GM12878 (cell line): Measurements from ENCODE around the gene UFM1. TPM values are rescaled to one million over a fixed set of nuclear protein-coding genes. Genes with fewer than 3 reads are reported as not detected.

Experiments
- ATAC-seq: fragments of 200-7000 bp; cut with Tn5 transposase; 3 replicates; pipeline ENCODE4 v1.9.1; 2020; ENCODE audit warnings: mild to moderate bottlenecking, moderate library complexity
- Bru-seq: library from RNA; stranded (reverse); fragments of 400-500 nt; gene quantifications from one replicate; lab custom pipeline; 2021; lab: Mats Ljungman, UMichigan
- BruChase-seq, 2 experiments: library from RNA; stranded (reverse); fragments of 400-500 nt; gene quantifications; one replicate each; lab custom pipeline; 2021; lab: Mats Ljungman, UMichigan
- BruUV-seq: library from RNA; stranded (reverse); fragments of 400-500 nt; replicated peaks from 2 replicates; lab custom pipeline; 2021; lab: Mats Ljungman, UMichigan
- CTCF ChIA-PET: fragments of 300-600 bp; sonication (Branson Sonifier 250); formaldehyde crosslinking; extraction: SDS; loops from one replicate; lab custom pipeline; 2021; ENCODE audit warnings: inconsistent platforms; lab: Yijun Ruan, JAX
- POLR2A ChIA-PET: fragments of 350-600 bp; formaldehyde crosslinking; extraction: SDS; loops from one replicate; lab custom pipeline; 2021; ENCODE audit warnings: inconsistent platforms; lab: Charles Lee
- RAD21 ChIA-PET: fragments of 300-600 bp; sonication (Branson Sonifier 250); formaldehyde crosslinking; loops from one replicate; lab custom pipeline; 2023; ENCODE audit warnings: antibody characterized with exemption; ENCODE audit not compliant: unreplicated experiment; lab: Charles Lee
- SMC1A ChIA-PET: fragments of 300-600 bp; sonication (Branson Sonifier 250); formaldehyde crosslinking; loops from one replicate; lab custom pipeline; 2023; ENCODE audit not compliant: unreplicated experiment, uncharacterized antibody; lab: Charles Lee
- DNase-seq: peaks from one replicate; pipeline ENCODE4 v3.0.0-alpha.2; 2011; ENCODE audit warnings: low read depth, low spot score
- FAIRE-seq: peaks from 3 replicates; lab custom pipeline; 2011; peaks lifted over from hg19 to GRCh38; lab: Jason Lieb, UNC
- H2AFZ ChIP-seq: 2 replicates; pipeline ENCODE4 v1.6.0; 2011; ENCODE audit warnings: low read depth, low read length, control low read depth; ENCODE audit not compliant: control insufficient read depth
- H3K27ac ChIP-seq: 2 replicates; pipeline ENCODE4 v1.5.1; 2011; ENCODE audit warnings: control low read depth; ENCODE audit not compliant: control insufficient read depth, insufficient read depth
- H3K27me3 ChIP-seq, 2 experiments: replicated peaks in 1 of 2; 2 replicates each; pipeline versions ENCODE4 v1.6.0 to v1.6.1; 2011; ENCODE audit warnings: low read length in 1 of 2; ENCODE audit not compliant: control insufficient read depth in 2 of 2, insufficient read depth in 2 of 2
- H3K36me3 ChIP-seq, 2 experiments: 2 replicates each; pipeline ENCODE4 v1.5.1; 2011; ENCODE audit warnings: low read length in 1 of 2; ENCODE audit not compliant: control insufficient read depth in 2 of 2, insufficient read depth in 2 of 2
- H3K4me1 ChIP-seq: 2 replicates; pipeline ENCODE4 v1.6.1; 2011; ENCODE audit warnings: mild to moderate bottlenecking, low read length, moderate library complexity, mixed read lengths; ENCODE audit not compliant: control insufficient read depth, insufficient read depth
- H3K4me2 ChIP-seq: 2 replicates; pipeline ENCODE4 v1.6.0; 2011; ENCODE audit warnings: control low read depth; ENCODE audit not compliant: control insufficient read depth, insufficient read depth
- H3K4me3 ChIP-seq: fragments of 200-600 bp; sonication (generic); 2 replicates; pipeline ENCODE4 v1.5.1; 2016
- H3K79me2 ChIP-seq: 2 replicates; pipeline ENCODE4 v1.6.0; 2011; ENCODE audit warnings: low read length; ENCODE audit not compliant: control insufficient read depth, insufficient read depth
- H3K9ac ChIP-seq: 2 replicates; pipeline ENCODE4 v1.8.0; 2011; ENCODE audit warnings: low read length, control low read depth, mixed read lengths; ENCODE audit not compliant: control insufficient read depth, insufficient read depth
- H3K9me3 ChIP-seq: replicated peaks from 3 replicates; pipeline ENCODE4 v1.5.1; 2011; ENCODE audit warnings: mild to moderate bottlenecking, low read length; ENCODE audit not compliant: control insufficient read depth, insufficient read depth
- H4K20me1 ChIP-seq: 2 replicates; pipeline ENCODE4 v1.6.0; 2011; ENCODE audit not compliant: control insufficient read depth, insufficient read depth
- BCL3 ChIP-seq: IDR thresholded peaks from 2 replicates; pipeline ENCODE4 v1.6.1; 2011; ENCODE audit warnings: borderline replicate concordance, low read depth, mild to moderate bottlenecking, moderate library complexity, low read length; ENCODE audit not compliant: insufficient read depth, poor library complexity, severe bottlenecking
- BRCA1 ChIP-seq: IDR thresholded peaks from 2 replicates; pipeline ENCODE4 v1.6.1; 2011; ENCODE audit warnings: low read depth, low read length, improper control_type of control experiment
- IKZF1 ChIP-seq: fragments of 450-650 bp; conservative IDR thresholded peaks from 2 replicates; pipeline ENCODE4 v1.6.1; 2017; ENCODE audit warnings: antibody characterized with exemption, mild to moderate bottlenecking
- POLR2AphosphoS5 ChIP-seq: IDR thresholded peaks from 2 replicates; pipeline ENCODE4 v1.6.1; 2011; ENCODE audit warnings: mild to moderate bottlenecking, low read length, inconsistent platforms
- PRDM15 ChIP-seq: fragments of 450-650 bp; formaldehyde crosslinking; IDR thresholded peaks from 2 replicates; pipeline ENCODE4 v1.4.0; 2020; ENCODE audit warnings: mild to moderate bottlenecking, moderate library complexity
- RB1 ChIP-seq: fragments of 450-650 bp; formaldehyde crosslinking; IDR thresholded peaks from 2 replicates; pipeline ENCODE4 v1.6.1; 2017; ENCODE audit warnings: mild to moderate bottlenecking, borderline replicate concordance
- RELA ChIP-seq: fragments of 450-650 bp; IDR thresholded peaks from 2 replicates; pipeline ENCODE4 v1.8.0; 2014; ENCODE audit warnings: borderline replicate concordance; ENCODE audit not compliant: partially characterized antibody
- SMAD5 ChIP-seq: IDR thresholded peaks from 2 replicates; pipeline ENCODE4 v1.6.1; 2016; ENCODE audit warnings: antibody characterized with exemption, low read depth
- SMARCA5 ChIP-seq: fragments of 450-650 bp; IDR thresholded peaks from 2 replicates; pipeline ENCODE4 v1.6.1; 2017; ENCODE audit warnings: mild to moderate bottlenecking
- SPI1 ChIP-seq: IDR thresholded peaks from 2 replicates; pipeline ENCODE4 v1.6.1; 2011; ENCODE audit warnings: low read depth, mild to moderate bottlenecking, low read length, moderate library complexity, borderline replicate concordance; ENCODE audit not compliant: insufficient read depth
- ZNF384 ChIP-seq: IDR thresholded peaks from 2 replicates; pipeline ENCODE4 v1.6.1; 2012; ENCODE audit warnings: low read depth, mild to moderate bottlenecking, low read length, improper control_type of control experiment, borderline replicate concordance
- WGBS: methylation state at CpG from one replicate; pipeline ENCODE4 v1.1.6; 2016; ENCODE audit warnings: low lambda C conversion rate; ENCODE audit not compliant: insufficient replicate concordance, insufficient coverage; ENCODE audit errors: missing lambda C conversion rate; 5-methylcytosine and 5-hydroxymethylcytosine counted together
- in situ Hi-C: fragments of 300-500 bp; cut with MboI; formaldehyde crosslinking; loops from 9 replicates; pipeline ENCODE4 v1.14.3; 2018; ENCODE audit warnings: mixed read lengths
- intact Hi-C: fragments of 100-400 bp; cut with micrococcal nuclease; formaldehyde crosslinking; loops from one replicate; pipeline ENCODE4 v1.14.2; 2022; ENCODE audit not compliant: unreplicated experiment
- long read RNA-seq, 2 experiments: library from polyadenylated mRNA; unstranded; transcript quantifications; one replicate each; pipeline ENCODE4 v2.0.0, GENCODE V29; 2019 to 2020
- polyA minus RNA-seq, 3 experiments: library from RNA; depleted of rRNA, polyadenylated mRNA; stranded (reverse); fragments of >200 nt; gene quantifications; 2 replicates each; pipeline ENCODE4 v1.2.3, GENCODE V29; 2011
- polyA plus RNA-seq, 11 experiments: library from polyadenylated mRNA; depleted of rRNA in 4 of 11; unstranded in 6 of 11; stranded (reverse) in 5 of 11; fragments of >200 nt; fragmentation: Nextera tagmentation in 4 of 11; fragmentation: Illumina TruSeq in 1 of 11; extraction: Ambion mirVana in 4 of 11; extraction: Trizol in 1 of 11; gene quantifications; 1 replicate in 1 of 11; 2 replicates in 10 of 11; pipeline versions ENCODE4 v1.2.1 to v1.2.3, GENCODE V29; 2011 to 2016; ENCODE audit warnings: inconsistent platforms in 2 of 11, missing spikeins in 2 of 11, low read depth in 1 of 11
- total RNA-seq, 4 experiments: library from RNA; depleted of rRNA in 3 of 4; stranded (reverse); fragments of >200 nt in 3 of 4; fragmentation: Illumina TruSeq in 1 of 4; extraction: Trizol in 1 of 4; gene quantifications; 2 replicates each; pipeline versions ENCODE4 v1.2.1 to v1.2.3, GENCODE V29; 2013 to 2021

Gene UFM1
- 125 and 126 TPM in 2 replicates for total RNA-seq (2013; cell fraction: nucleolus; rRNA removed)
- total RNA-seq (2014; rRNA removed), result 44.2 and 56.5 TPM in 2 replicates
- total RNA-seq (2014; rRNA removed; fragmentation: Illumina TruSeq; extraction: Trizol), result 61.3 and 63.7 TPM in 2 replicates
- 40.8 and 42.9 TPM in 2 replicates for total RNA-seq (2021)
- polyA plus RNA-seq (2011; ENCODE audit: low read depth), result 29.6 TPM
- 86.3 and 128 TPM in 2 replicates for polyA plus RNA-seq (2011; rRNA removed)
- polyA plus RNA-seq (2011; cell fraction: cytosol; rRNA removed), result 24.6 and 25.5 TPM in 2 replicates
- polyA plus RNA-seq (2011; cell fraction: nucleus; rRNA removed), result 35.1 and 58.7 TPM in 2 replicates
- polyA plus RNA-seq (2012), result 50.4 and 54.5 TPM in 2 replicates
- polyA plus RNA-seq (2014; fragmentation: Illumina TruSeq; extraction: Trizol), result 51.5 and 72.7 TPM in 2 replicates
- 10 to 100 TPM; 91.9 to 96.5 TPM for polyA plus RNA-seq (2014; fragmentation: Nextera tagmentation; extraction: Ambion mirVana)
- 35.7 and 45.7 TPM in 2 replicates for polyA plus RNA-seq (2014; rRNA removed)
- polyA plus RNA-seq (2016; fragmentation: Nextera tagmentation; extraction: Ambion mirVana), result 10 to 100 TPM; 89.4 to 92.6 TPM
- 32.5 and 44.8 TPM in 2 replicates for polyA minus RNA-seq (2011; rRNA and poly(A)+ RNA removed)
- 21.1 and 22.8 TPM in 2 replicates for polyA minus RNA-seq (2011; cell fraction: cytosol; rRNA and poly(A)+ RNA removed)
- 56.8 and 59.5 TPM in 2 replicates for polyA minus RNA-seq (2011; cell fraction: nucleus; rRNA and poly(A)+ RNA removed)
- Bru-seq, nascent RNA, result percentile 98 among the genes with signal in this experiment
- BruChase-seq, experiment 1, labeled RNA remaining after a 6-hour chase, result percentile 98 among the genes with signal in this experiment
- percentile 99 among the genes with signal in this experiment for BruChase-seq, experiment 2, labeled RNA remaining after a 2-hour chase
- long read RNA-seq, experiment 1, transcript UFM1-201 (6 exons, 3,138 nt), result major isoform, 45 of 58 reads
- long read RNA-seq, experiment 1, partial matches to known transcripts, result 7 of 58 reads
- long read RNA-seq, experiment 1, other reads (novel, unspliced or antisense), result 5 of 58 reads
- long read RNA-seq, experiment 2, transcript UFM1-205 (3 exons, 777 nt), result minor isoform, 18 of 207 reads
- long read RNA-seq, experiment 2, transcript UFM1-201 (6 exons, 3,138 nt), result major isoform, 142 of 207 reads
- long read RNA-seq, experiment 2, partial matches to known transcripts, result 10 of 207 reads
- long read RNA-seq, experiment 2, other reads (novel, unspliced or antisense), result 32 of 207 reads

GRCh38 chr13:38349390-38350113 lies at the start of gene UFM1:
Gene UFM1, plus strand, starts transcription at chr13:38349851. Its CDS starts 69 bp downstream, at chr13:38349920.
- ATAC-seq, result peak; percentile 96
- peak; percentile 86 for DNase-seq
- in situ Hi-C loops (loop anchor here (25.0 kb wide), 1 partner anchor 1287 kb away; the partner anchor contains the start of gene SUPT20H), intact Hi-C loops (loop anchor here (5.0 to 10.0 kb wide), 2 partner anchors 68 to 685 kb away; partner anchors contain the start of genes NHLRC3 and PROSER1)
- Histone ChIP-seq H3K9ac (peak within 1 kb of the TSS; percentile 99), H3K4me1 (peaks cover 7% of the 10 kb centered on the region; the same call in 1 of the 2 replicates), H3K4me3 (peak within 1 kb of the TSS; percentile 89), H3K36me3 (peaks cover 0 to 5% of the 10 kb centered on the region in 2 experiments; a peak in 1 of 4 replicates), H3K9me3 (no peaks in the 10 kb centered on the region), H3K79me2 (peaks cover 27% of the 10 kb centered on the region), H4K20me1 (no peaks in the 10 kb centered on the region), H3K4me2 (peak within 1 kb of the TSS; percentile 90), H3K27ac (peak within 1 kb of the TSS; percentile 95), H2AFZ (peak within 1 kb of the TSS; percentile 91), H3K27me3 (no peaks in the 10 kb centered on the region)
- CTCF ChIA-PET, result interaction anchor here (1.1 kb wide), 1 partner anchor 35 kb away, joined by 4 read pairs; no protein-coding TSS in a partner anchor
- peak; percentile 91 for FAIRE-seq
- WGBS, result 2% methylated on average over 33 of the region's 41 CpGs
- POLR2A ChIA-PET, result interaction anchor here (0.8 to 1.7 kb wide), 3 partner anchors 9 to 14 kb away, joined by 3 to 8 read pairs (median 7); no protein-coding TSS in a partner anchor
- SMC1A ChIA-PET, result interaction anchor here (0.7 to 2.0 kb wide), 9 partner anchors 8 to 232 kb away, joined by 3 to 7 read pairs (median 4); no protein-coding TSS in a partner anchor
- RAD21 ChIA-PET, result interaction anchor here (1.0 to 1.6 kb wide), 3 partner anchors 9 to 81 kb away, joined by 3 to 5 read pairs (median 4); no protein-coding TSS in a partner anchor
- no TSS peak for BruUV-seq
- TF ChIP-seq SPI1 (no peak; the same call in 1 of the 2 replicates), BRCA1 (no peak), POLR2AphosphoS5 (peak; percentile 96), SMAD5 (peak; percentile 81), ZNF384 (no peak), RELA (no peak), RB1 (0 out of 2 replicates have a peak, but pooled peaks have one; percentile 40), SMARCA5 (no peak), PRDM15 (CRISPR knock-in tag) (no peak), BCL3 (no peak), IKZF1 (peak; percentile 56)
